Measurements from ENCODE around the gene ARL3.
"Not testable (repeated sequence)": the region's sequence is repeated elsewhere in the genome, so short reads cannot be mapped to it uniquely, and the experiment has no call there.

Gene ARL3

GRCh38 chr10:102713814-102714620 lies at the start of gene ARL3:
TSS of gene ARL3 (minus strand) at chr10:102714397. CDS start at chr10:102714275, 122 bp downstream.
- in situ Hi-C loops (cut with MboI; ENCODE audit: low sequenced_read_pairs) = no loop called here

DNA sequence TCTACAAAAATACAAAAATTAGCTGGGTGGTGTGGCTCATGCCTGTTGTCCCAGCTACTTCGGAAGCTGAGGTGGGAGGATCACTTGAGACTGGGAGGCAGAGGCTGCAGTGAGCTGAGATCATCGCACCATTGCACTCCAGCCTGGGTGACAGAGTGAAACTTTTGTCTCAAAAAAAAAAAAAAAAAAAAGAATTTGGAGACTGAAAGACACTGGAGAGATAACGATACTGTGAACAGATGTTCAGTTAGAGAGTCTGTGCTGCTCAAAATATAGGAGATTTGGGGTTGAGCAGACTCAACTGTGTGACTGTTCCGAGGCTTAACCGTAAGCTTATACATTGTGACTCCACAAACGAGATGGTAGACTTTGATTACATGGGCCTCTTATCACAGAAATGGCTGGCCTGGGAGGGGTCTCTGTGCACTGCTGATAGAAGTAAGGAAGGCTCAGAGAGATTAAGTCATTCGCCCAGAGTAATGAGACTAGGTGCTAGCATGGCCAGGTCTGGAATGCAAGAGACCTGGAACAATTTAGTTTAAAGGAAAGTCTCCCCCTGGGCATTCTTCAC lies 48.9 kb upstream of the ARL3 start:
- in situ Hi-C loops (cut with MboI; ENCODE audit: low sequenced_read_pairs) = no loop called here

DNA sequence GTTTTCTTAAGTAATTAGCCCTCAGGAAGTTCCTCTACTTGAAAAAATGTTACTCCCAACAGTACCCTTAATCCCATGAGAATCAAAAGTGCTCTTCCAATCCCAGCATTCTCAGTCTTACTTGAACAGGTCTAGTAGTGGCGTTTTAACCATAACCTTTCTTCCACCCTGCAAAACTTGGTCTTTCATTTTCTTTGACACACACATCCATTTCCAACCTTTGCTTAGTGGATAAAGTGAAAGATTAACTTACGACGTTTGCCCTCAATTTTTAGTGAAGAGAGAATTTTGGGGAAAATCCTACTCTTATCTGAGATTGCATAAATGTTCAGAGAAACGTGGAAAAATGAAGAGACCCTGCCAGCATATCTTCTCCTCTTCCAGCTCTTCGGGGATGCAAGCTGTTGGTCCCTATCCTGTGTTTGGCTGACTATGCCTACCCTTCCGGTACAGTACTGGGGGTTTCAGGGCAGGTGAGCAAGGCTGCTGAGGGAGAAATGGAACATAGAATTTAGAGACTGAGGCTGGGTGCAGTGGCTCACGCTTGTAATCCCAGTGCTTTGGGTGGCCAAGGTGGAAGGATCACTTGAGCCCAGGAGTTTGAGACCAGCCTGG lies 48.3 kb upstream of the ARL3 start:
- in situ Hi-C loops (cut with MboI; ENCODE audit: low sequenced_read_pairs) = no loop called here

DNA sequence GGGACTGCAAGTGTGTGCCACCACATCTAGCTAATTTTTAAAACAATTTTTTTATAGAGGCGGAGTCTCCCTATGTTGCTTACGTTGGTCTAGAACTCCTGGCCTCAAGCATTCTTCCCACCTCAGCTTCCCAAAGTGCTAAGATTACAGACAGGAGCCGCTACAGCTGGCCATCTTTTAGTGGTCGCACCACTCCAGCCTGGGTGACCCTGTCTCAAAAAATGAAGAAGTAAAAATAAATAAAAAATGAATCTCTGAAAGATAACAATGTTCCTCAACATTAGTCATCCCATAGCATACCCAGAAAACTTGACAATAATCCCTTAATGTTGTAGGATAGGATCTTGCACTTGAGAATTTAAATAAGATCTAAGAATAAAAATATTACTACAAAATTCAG lies 47.8 kb upstream of the ARL3 start:
- in situ Hi-C loops (cut with MboI; ENCODE audit: low sequenced_read_pairs) = no loop called here

DNA sequence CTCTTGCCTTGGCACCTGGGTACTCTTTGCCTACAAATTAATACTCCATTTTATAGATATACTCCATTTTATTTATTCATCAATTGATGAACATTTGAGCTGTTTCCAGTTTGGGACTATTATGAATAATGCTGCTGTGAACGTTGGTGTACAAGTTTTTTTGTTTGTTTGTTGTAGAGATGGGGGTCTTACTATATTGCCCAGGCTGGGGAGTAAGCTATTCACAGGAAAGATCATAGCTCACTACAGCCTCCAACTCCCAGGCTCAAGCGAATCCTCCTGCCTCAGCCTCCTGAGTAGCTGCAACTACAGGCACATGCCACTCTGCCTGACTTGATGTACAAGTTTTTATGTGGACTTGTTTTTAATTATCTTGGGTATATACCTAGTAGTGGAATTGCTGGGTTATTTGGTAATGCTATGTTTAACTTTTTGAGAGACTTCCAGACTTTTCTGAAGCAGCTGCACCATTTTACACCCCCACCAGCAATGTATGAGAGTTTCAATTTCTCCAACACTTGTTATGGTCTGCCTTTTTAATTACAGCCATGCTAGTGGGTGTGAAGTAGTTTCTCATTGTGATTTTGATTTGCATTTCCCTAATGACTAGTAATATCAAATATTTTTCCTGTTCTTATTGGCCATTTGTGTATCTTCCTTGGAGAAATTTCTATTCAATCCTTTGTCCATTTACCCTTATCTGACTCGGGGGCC lies 45.5 kb upstream of the ARL3 start:
- in situ Hi-C loops (cut with MboI; ENCODE audit: low sequenced_read_pairs) = no loop called here

DNA sequence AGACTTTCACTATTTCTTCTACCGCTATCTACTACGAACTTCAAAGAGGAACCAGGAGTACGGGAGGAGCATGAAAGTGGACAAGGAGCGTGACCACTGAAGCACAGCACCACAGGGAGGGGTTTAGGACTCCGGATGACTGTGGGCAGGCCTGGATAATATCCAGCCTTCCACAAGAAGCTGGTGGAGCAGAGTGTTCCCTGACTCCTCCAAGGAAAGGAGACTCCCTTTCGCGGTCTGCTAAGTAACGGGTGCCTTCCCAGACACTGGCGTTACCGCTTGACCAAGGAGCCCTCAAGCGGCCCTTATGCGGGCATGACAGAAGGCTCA lies 44.7 kb upstream of the ARL3 start:
- in situ Hi-C loops (cut with MboI; ENCODE audit: low sequenced_read_pairs) = not testable (repeated sequence)

DNA sequence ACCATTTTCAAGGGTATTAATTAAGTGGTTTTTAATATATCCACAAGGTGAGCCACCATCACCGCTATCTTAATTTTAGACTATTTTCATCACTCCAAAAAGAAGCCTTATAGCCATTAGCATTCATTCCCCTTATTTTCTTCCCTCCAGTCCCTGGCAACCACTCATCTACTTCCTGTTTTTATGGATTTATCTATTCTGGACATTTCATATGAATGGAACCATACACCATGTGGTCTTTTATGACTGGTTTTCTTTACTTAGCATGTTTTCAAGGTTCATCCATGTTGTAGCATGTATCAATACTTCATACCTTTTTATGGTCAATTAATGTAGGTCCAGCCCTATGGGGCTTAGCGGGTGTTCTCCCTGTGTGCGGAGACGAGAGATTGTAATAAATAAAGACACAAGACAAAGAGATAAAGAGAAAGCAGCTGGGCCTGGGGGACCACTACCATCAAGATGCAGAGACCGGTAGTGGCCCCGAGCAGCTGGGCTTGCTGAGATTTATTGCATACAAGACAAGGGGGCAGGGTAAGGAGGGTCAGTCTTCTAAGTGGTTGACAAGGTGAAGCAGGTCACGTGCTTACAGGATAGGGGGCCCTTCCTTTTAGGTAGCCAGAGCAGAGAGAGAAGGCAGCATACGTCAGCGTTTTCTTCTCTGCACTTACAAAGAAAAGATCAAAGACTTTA lies 44.2 kb upstream of the ARL3 start:
- in situ Hi-C loops (cut with MboI; ENCODE audit: low sequenced_read_pairs) = no loop called here

GRCh38 chr10:102757323-102757722 lies 43.1 kb upstream of the ARL3 start:
- in situ Hi-C loops (cut with MboI; ENCODE audit: low sequenced_read_pairs) = no loop called here

- in situ Hi-C loops (cut with MboI; ENCODE audit: low sequenced_read_pairs) = no loop called here
These were observed 39.5 kb upstream of the ARL3 start for GRCh38 chr10:102753718-102754117.

DNA sequence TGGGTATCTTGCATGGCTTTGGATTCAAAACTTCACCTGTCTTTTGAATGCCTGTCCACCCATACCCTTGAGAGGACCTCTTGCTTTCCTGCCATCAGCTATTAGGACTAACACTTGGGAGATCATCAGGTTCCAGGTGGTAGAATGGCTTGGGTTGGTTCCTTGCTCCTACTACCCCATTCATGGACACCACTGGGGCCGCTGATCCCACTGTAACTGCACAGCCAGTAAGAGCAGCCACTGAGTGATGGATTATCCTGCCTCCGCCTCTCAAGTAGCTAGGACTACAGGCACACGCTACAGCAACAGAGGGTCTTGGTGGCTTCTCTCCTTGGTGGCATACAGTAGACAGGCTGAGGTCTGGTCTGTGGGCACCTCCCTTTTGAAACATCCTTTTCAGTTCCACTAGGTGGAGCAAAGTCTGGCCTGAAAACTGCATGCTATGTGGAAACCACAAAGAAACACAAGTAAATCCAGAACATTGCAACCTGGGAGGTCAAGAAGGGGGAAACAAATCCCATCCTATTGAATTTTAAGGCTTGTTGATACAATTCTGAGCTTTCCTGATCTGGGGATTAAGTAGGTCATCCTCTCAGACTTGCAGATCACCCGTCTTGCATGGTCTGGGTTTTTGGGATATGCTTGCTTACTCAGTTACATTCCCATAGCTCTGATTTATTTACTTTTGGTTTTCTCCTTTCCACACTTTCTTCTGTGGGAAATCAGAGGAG lies 38.9 kb upstream of the ARL3 start:
- in situ Hi-C loops (cut with MboI; ENCODE audit: low sequenced_read_pairs) = no loop called here

DNA sequence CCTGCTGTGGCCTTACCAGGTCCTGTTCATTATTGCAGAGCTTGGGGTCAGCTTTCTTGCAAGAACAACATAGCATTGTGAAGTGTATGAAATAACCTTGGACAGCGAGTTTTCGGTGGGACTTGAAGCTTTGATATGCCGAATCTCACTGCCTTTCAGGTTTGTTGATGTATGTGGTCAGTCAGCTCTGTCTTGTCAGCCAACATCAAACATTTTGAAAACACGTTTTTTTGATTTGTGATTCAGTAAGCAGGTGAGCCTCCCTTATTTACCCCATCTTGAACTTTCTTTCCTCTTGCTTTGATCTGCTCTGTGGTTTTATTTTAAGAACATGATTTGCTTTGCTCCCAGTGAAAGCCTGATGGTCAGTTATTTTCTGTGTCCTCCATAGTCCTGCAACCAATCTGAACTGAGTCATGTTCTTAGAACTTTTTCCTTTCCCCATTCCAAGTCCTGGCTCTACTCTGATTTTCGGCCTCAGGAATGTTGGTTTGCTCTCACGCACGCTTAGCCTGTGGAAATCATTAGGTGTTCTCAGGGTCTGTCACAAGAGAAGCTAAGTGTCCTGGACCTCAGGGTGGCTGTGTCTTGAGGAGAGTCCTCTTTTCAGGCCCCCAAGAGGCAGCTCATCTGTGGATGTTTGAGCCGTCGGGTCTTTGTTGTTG lies 38.2 kb upstream of the ARL3 start:
- in situ Hi-C loops (cut with MboI; ENCODE audit: low sequenced_read_pairs) = no loop called here

DNA sequence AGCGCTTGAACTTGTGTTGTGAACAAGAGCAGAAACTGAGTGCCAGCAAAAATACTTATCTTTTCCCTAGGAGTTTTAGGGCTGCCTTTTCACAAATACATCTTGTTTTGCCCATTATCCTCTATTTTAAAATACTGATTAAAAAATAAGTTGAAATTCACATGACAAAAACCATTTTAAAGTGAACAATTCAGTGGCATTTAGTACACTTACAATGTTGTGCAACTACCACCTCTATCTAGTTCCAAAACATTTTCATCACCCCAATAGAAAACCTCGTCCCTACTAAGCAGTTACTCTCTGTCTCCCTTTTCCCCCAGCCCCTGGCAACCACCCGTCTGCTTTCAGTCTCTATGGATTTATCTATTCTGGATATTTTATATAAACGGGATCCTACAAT lies 31.0 kb upstream of the ARL3 start:
- in situ Hi-C loops (cut with MboI; ENCODE audit: low sequenced_read_pairs) = no loop called here

- in situ Hi-C loops (cut with MboI; ENCODE audit: low sequenced_read_pairs) = no loop called here
These were observed 30.3 kb upstream of the ARL3 start for GRCh38 chr10:102744374-102745051.

DNA sequence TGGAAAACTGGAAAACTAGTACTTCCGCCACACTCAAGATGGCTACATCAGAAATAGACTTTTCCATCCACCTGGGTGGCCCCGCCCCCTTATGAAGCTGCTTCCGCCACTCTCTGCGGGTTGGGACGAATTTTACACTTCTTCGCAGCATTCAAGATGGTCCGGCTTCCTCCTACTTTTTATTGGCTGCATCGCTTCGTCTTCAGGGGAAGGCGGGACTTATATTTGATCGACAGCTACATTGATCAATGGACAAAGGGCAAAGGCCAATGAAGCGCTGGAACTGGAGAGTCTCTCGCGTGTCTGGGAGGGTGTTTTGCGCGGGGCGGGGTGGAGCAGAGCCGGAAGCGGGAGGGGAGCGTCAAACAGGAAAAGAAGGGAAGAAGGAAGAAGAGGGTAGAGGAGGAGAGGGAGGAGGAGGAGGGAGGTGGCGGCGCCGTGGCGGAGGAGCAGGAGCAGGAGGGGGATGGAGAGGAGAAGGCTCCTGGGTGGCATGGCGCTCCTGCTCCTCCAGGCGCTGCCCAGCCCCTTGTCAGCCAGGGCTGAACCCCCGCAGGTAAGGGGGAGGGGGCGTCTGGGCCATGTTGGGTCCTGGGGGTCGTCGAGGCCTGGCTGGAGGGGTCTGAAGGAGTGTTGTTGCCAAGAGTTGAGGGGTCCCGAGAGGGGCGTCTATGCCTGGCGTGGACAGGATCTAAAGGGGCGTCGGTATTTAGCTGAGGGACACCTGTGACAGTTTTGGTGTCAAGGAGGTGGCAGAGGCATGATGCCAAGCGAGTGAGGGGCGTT lies 29.6 kb upstream of the ARL3 start, which contains the start of gene WBP1L:
Gene WBP1L, plus strand, starts transcription at position 361 of the 786 bp plus-strand sequence. Its CDS starts 106 bp downstream, at position 467.
- in situ Hi-C loops (cut with MboI; ENCODE audit: low sequenced_read_pairs) = no loop called here

DNA sequence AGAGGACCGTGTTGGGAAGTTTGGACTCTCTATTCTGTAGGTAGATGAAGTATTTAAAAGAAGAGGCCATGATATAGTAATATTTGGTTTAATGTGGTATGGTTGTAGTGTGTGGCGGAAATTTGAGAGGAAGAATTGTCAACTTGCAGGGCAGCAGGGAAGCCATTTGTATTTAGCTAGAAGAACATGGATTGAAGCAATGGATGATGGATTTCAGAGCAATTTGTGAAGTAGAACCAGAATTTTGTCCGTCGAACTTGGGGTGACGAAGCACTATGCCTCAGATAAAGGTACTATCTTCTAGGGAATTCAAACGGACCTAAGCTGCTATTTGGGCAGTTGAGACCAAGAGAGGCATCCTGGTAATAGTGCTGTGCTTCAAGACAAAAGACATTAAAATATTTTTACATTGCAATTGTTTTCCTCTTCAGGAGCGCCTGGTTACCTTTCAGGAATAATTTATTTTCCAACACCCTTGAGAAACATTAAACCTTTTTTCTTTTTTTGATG lies 28.9 kb upstream of the ARL3 start:
- in situ Hi-C loops (cut with MboI; ENCODE audit: low sequenced_read_pairs) = no loop called here

DNA sequence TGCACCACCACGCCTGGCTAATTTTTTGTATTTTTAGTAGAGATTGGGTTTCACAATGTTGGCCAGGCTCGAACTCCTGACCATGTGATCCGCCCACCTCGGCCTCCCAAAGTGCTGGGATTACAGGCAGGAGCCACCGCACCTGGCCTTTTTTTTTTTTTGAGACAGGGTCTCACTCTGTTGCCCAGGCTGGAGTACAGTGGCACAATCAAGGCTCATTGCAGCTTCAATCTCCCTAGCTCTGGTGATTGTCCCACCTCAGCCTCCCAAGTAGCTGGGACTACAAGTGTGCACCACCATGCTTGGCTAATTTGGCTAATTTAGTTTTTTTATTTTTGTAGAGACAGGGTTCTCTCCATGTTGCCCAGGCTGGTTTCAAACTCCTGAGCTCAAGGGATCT lies 28.1 kb upstream of the ARL3 start:
- in situ Hi-C loops (cut with MboI; ENCODE audit: low sequenced_read_pairs) = not testable (repeated sequence)

DNA sequence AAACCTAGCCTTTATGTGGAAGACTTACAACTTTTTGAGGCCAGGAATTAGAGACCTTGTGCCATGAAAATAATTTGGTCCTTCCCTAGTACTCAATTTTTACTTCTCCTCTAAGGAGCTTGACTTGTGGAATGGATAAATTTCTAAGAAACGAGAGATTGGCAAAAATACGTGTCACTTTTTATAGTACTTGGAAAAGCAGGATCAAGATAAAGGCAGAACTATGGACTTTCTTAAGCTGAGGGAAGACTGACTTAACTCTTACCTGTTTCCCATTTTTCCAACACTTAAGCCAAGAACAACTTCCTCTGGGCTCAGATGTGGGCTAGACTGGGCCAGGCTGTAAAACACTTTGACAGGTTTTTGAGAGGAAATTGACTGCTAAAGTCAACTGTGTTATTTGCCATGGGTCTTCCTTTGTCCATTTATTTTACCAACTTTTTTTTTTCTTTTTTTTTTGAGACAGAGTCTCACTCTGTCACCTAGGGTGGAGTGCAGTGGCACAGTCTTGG lies 27.6 kb upstream of the ARL3 start:
- in situ Hi-C loops (cut with MboI; ENCODE audit: low sequenced_read_pairs) = no loop called here

- in situ Hi-C loops (cut with MboI; ENCODE audit: low sequenced_read_pairs) = no loop called here
These were observed 26.0 kb upstream of the ARL3 start for GRCh38 chr10:102740229-102740628.
